Measurements from ENCODE around the gene ACER1.
A peak's percentile ranks its signal among the peaks of the same experiment; 100 is the strongest.

Gene ACER1

DNA sequence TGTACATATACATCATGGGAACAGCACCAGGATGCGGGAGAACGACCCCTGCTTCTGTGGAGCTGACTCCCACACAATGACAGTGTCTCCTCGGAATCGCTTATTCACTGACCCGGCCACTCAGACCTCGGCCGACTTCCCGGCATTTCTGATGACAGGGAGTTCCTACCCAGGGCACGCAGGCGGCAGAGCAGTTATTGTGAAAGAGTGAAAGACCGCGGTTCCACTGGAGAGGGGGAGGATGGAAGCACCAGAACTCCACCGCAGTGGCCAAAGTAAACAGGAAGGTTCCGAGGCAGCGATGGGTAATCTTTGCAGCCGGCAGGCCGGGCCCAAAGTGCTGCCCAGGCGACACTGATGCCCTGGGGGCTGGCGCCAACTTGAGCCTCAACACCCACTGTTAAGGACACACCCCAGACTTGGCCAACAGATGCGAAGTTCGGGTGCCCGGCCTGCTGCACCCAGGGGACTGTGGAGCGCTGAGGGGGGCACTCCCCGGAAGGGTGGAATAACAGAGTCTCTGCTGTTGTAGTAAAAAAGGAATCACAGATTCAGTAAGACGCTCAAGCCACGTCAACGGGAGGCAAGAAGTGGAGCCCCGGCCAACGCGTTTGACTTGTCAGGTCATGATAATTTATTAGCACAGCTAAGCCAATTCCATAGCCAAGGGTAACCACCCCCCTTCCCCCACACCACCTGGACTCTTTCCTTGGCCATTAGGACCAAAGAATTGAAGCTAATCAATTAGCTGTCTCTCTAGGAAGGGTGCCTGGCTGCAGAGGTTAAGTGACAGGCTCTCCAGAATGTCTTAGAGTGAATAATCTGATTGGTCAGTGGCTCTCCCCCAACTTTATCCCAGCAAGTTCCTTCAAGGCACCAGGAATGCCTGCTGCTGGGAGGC lies 59.5 kb downstream of the ACER1 start:
- no peak overlapping the region for H2AK5ac ChIP-seq (ENCODE audit: low read length)
- no peak overlapping the region for H3K18ac ChIP-seq (ENCODE audit: low read length)
- peak overlapping the region; percentile 56 for H3K4ac ChIP-seq (ENCODE audit: low read depth, low read length)
- peak in 1 of 2 donors; percentile 35 for DNase-seq
- H2AFZ ChIP-seq (ENCODE audit: insufficient read depth, low read length, poor library complexity), result no peak overlapping the region
- no CpG with 5 or more reads among the region's 30 CpGs for WGBS (ENCODE audit: extremely low coverage, insufficient coverage, insufficient read length)
- no peak overlapping the region for H3K27ac ChIP-seq (ENCODE audit: low read depth, low read length)
- H2BK5ac ChIP-seq (ENCODE audit: low read depth, low read length, poor library complexity), result no peak overlapping the region
- H4K8ac ChIP-seq (ENCODE audit: low read depth, low read length), result no peak overlapping the region
- H3K4me3 ChIP-seq (ENCODE audit: low read depth, low read length), result no peak overlapping the region
- no peak overlapping the region for H2BK120ac ChIP-seq (ENCODE audit: insufficient read depth, low read length, poor library complexity)
- H4K91ac ChIP-seq (ENCODE audit: low read depth, low read length), result no peak overlapping the region
- H3K9me3 ChIP-seq (ENCODE audit: insufficient read depth, low read depth, low read length), result no peaks in the 10 kb centered on the region
- no peak overlapping the region for H4K12ac ChIP-seq (ENCODE audit: low read depth, low read length)
- H3K23ac ChIP-seq (ENCODE audit: low read length), result no peak overlapping the region
- no peak overlapping the region for H3K4me2 ChIP-seq (ENCODE audit: low read length)
- peaks cover 43% of the 10 kb centered on the region for H3K79me2 ChIP-seq (ENCODE audit: control insufficient read depth, insufficient read depth, low read length, poor library complexity)
- H3K27me3 ChIP-seq (ENCODE audit: insufficient read depth, low read length), result no peaks in the 10 kb centered on the region
- H3K14ac ChIP-seq (ENCODE audit: low read length), result no peak overlapping the region
- no peak overlapping the region for H3K9ac ChIP-seq (ENCODE audit: low read length)
- H3K36me3 ChIP-seq (ENCODE audit: control insufficient read depth in 1 of 2, insufficient read depth in 2 of 2, low read length in 2 of 2), result peaks cover 26 to 27% of the 10 kb centered on the region in 2 experiments
- H3K79me1 ChIP-seq (ENCODE audit: low read length), result peaks cover 5% of the 10 kb centered on the region
- peaks cover 51% of the 10 kb centered on the region in 2 experiments for H3K4me1 ChIP-seq (ENCODE audit: control insufficient read depth in 1 of 2, insufficient read depth in 2 of 2, low read length in 2 of 2)
- H2BK12ac ChIP-seq (ENCODE audit: low read length), result no peak overlapping the region

DNA sequence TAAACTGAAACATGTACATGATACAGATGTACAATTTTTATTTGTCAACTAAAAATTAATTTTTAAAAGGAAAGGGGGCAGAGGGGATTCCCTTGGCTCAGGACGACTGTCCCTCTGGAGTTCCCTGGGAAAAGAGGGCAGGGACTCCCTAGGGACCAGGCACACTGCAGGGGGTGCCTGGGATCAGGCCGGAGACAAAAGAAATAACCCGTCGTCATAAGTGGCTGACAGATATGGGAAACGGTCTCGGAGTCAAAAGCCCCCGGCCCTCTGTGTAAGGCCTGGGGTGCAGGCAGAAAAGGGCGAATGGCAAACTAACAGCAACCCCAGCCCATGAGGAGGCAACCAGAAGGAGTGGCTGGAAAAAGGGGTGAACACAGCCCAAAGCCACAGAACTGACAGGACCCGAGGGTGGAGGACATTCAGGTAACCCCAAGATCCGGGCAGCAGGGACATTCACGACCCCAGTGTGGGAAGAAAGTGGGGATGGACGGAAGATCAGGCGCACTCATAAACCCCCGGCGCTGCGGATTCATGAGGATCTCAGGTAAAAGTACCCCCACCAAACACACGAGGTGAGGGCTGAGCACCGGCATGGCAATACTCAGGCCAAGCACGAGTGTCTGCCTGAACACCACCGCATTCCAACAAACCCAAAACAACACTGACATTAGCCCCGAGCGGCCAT lies 60.4 kb downstream of the ACER1 start:
- H3K23ac ChIP-seq (ENCODE audit: low read length), result no peak overlapping the region
- H3K4me1 ChIP-seq (ENCODE audit: control insufficient read depth in 1 of 2, insufficient read depth in 2 of 2, low read length in 2 of 2), result peaks cover 43% of the 10 kb centered on the region in 2 experiments
- H3K79me1 ChIP-seq (ENCODE audit: low read length), result peaks cover 2% of the 10 kb centered on the region
- H2AK5ac ChIP-seq (ENCODE audit: low read length), result no peak overlapping the region
- H3K4me2 ChIP-seq (ENCODE audit: low read length), result no peak overlapping the region
- no peak overlapping the region for H4K91ac ChIP-seq (ENCODE audit: low read depth, low read length)
- H3K4me3 ChIP-seq (ENCODE audit: low read depth, low read length), result no peak overlapping the region
- WGBS (ENCODE audit: extremely low coverage, insufficient coverage, insufficient read length), result no CpG with 5 or more reads among the region's 22 CpGs
- H3K18ac ChIP-seq (ENCODE audit: low read length), result peak overlapping the region; percentile 36
- H3K27me3 ChIP-seq (ENCODE audit: insufficient read depth, low read length), result no peaks in the 10 kb centered on the region
- no peak overlapping the region for H2BK120ac ChIP-seq (ENCODE audit: insufficient read depth, low read length, poor library complexity)
- H4K8ac ChIP-seq (ENCODE audit: low read depth, low read length), result no peak overlapping the region
- H3K14ac ChIP-seq (ENCODE audit: low read length), result peak overlapping the region; percentile 36
- H3K9ac ChIP-seq (ENCODE audit: low read length), result no peak overlapping the region
- peaks cover 30 to 33% of the 10 kb centered on the region in 2 experiments for H3K36me3 ChIP-seq (ENCODE audit: control insufficient read depth in 1 of 2, insufficient read depth in 2 of 2, low read length in 2 of 2)
- H4K12ac ChIP-seq (ENCODE audit: low read depth, low read length), result no peak overlapping the region
- H2AFZ ChIP-seq (ENCODE audit: insufficient read depth, low read length, poor library complexity), result peak overlapping the region; percentile 40
- H3K27ac ChIP-seq (ENCODE audit: low read depth, low read length), result peak overlapping the region; percentile 44
- no peaks in the 10 kb centered on the region for H3K9me3 ChIP-seq (ENCODE audit: insufficient read depth, low read depth, low read length)
- no peak overlapping the region for H2BK12ac ChIP-seq (ENCODE audit: low read length)
- peaks cover 34% of the 10 kb centered on the region for H3K79me2 ChIP-seq (ENCODE audit: control insufficient read depth, insufficient read depth, low read length, poor library complexity)
- no peak for DNase-seq
- H3K4ac ChIP-seq (ENCODE audit: low read depth, low read length), result peak overlapping the region; percentile 9
- peak overlapping the region; percentile 23 for H2BK5ac ChIP-seq (ENCODE audit: low read depth, low read length, poor library complexity)

DNA sequence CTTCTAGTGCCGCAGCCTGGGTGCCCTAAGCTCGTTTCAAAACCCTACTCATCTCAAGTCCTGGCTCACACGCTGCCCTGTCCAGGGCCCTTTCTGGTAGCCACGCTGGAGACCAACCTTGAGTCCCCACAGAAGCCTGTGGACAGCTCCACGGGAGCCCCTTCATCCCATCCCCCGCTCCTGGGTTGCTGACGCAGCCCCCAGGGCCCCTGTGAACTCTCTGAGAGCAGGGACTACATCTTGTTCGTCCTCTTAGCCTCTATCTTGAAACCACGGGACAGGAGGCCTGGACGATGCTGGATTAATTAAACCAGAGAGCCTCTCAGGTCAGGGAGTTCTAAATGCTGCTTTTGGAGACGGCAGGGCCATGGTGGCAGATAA lies 61.0 kb downstream of the ACER1 start:
- Histone ChIP-seq H2BK12ac (ENCODE audit: low read length) (no peak overlapping the region), H3K9ac (ENCODE audit: low read length) (no peak overlapping the region), H4K91ac (ENCODE audit: low read depth, low read length) (no peak overlapping the region), H3K27me3 (ENCODE audit: insufficient read depth, low read length) (no peaks in the 10 kb centered on the region), H3K27ac (ENCODE audit: low read depth, low read length) (peak overlapping the region; percentile 60), H3K14ac (ENCODE audit: low read length) (no peak overlapping the region), H3K4me2 (ENCODE audit: low read length) (peak overlapping the region; percentile 3), H3K79me2 (ENCODE audit: control insufficient read depth, insufficient read depth, low read length, poor library complexity) (peaks cover 31% of the 10 kb centered on the region), H2AFZ (ENCODE audit: insufficient read depth, low read length, poor library complexity) (no peak overlapping the region), H2BK5ac (ENCODE audit: low read depth, low read length, poor library complexity) (peak overlapping the region; percentile 59), H3K23ac (ENCODE audit: low read length) (no peak overlapping the region), H3K4me3 (ENCODE audit: low read depth, low read length) (no peak overlapping the region), H3K18ac (ENCODE audit: low read length) (no peak overlapping the region), H4K12ac (ENCODE audit: low read depth, low read length) (no peak overlapping the region), H2AK5ac (ENCODE audit: low read length) (no peak overlapping the region), H3K4ac (ENCODE audit: low read depth, low read length) (peak overlapping the region; percentile 23), H4K8ac (ENCODE audit: low read depth, low read length) (no peak overlapping the region), H3K4me1 (ENCODE audit: control insufficient read depth in 1 of 2, insufficient read depth in 2 of 2, low read length in 2 of 2) (peaks cover 40% of the 10 kb centered on the region in 2 experiments), H3K36me3 (ENCODE audit: control insufficient read depth in 1 of 2, insufficient read depth in 2 of 2, low read length in 2 of 2) (peaks cover 34 to 40% of the 10 kb centered on the region in 2 experiments), H3K9me3 (ENCODE audit: insufficient read depth, low read depth, low read length) (no peaks in the 10 kb centered on the region), H3K79me1 (ENCODE audit: low read length) (peaks cover 2% of the 10 kb centered on the region), H2BK120ac (ENCODE audit: insufficient read depth, low read length, poor library complexity) (peak overlapping the region; percentile 33)
- DNase-seq, result no peak
- WGBS (ENCODE audit: extremely low coverage, insufficient coverage, insufficient read length), result no CpG with 5 or more reads among the region's 11 CpGs

DNA sequence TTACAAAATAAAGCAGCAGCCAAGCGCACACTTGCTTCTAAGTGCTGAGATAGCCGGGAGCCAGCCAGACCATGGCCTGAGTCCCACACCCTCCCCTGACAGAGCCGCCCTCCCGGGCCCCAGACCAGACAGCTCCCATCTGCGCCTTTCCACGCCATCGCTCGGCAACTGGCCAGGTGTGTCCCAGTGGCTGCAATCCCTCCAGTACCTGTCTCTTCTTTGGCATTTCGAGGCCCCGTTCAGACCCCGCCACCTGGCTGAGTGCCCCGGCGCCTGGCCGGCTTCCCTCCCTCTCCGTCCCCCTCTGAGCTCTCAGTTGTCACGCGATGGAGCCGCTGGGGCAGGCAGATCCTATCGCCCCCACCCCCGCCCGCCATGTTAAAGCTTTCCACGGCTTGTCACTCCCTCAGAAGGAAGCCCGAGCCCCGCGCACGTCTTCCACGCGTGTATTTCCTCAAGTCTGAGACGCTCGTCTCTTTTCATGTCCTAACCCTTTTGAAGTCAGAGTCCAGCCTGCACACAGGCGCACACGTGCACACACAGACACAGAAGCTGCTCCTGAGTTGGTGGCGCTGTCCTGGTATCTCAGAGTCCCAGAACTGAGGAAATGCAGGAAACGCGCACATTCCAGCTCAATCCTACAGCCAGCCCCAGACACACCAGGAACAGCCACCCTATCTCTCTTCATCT lies 61.5 kb downstream of the ACER1 start:
- H2BK12ac ChIP-seq (ENCODE audit: low read length), result no peak overlapping the region
- H4K8ac ChIP-seq (ENCODE audit: low read depth, low read length), result no peak overlapping the region
- peaks cover 29% of the 10 kb centered on the region for H3K79me2 ChIP-seq (ENCODE audit: control insufficient read depth, insufficient read depth, low read length, poor library complexity)
- no peak overlapping the region for H2AFZ ChIP-seq (ENCODE audit: insufficient read depth, low read length, poor library complexity)
- no peak overlapping the region for H3K23ac ChIP-seq (ENCODE audit: low read length)
- H2AK5ac ChIP-seq (ENCODE audit: low read length), result no peak overlapping the region
- peak overlapping the region; percentile 33 for H2BK120ac ChIP-seq (ENCODE audit: insufficient read depth, low read length, poor library complexity)
- no peak overlapping the region for H4K12ac ChIP-seq (ENCODE audit: low read depth, low read length)
- H3K79me1 ChIP-seq (ENCODE audit: low read length), result peaks cover 2% of the 10 kb centered on the region
- H3K4me1 ChIP-seq (ENCODE audit: control insufficient read depth in 1 of 2, insufficient read depth in 2 of 2, low read length in 2 of 2), result peaks cover 36 to 38% of the 10 kb centered on the region in 2 experiments
- no peak for DNase-seq
- no CpG with 5 or more reads among the region's 35 CpGs for WGBS (ENCODE audit: extremely low coverage, insufficient coverage, insufficient read length)
- peaks cover 37 to 42% of the 10 kb centered on the region in 2 experiments for H3K36me3 ChIP-seq (ENCODE audit: control insufficient read depth in 1 of 2, insufficient read depth in 2 of 2, low read length in 2 of 2)
- no peak overlapping the region for H3K14ac ChIP-seq (ENCODE audit: low read length)
- H3K27me3 ChIP-seq (ENCODE audit: insufficient read depth, low read length), result no peaks in the 10 kb centered on the region
- peak overlapping the region; percentile 60 for H3K27ac ChIP-seq (ENCODE audit: low read depth, low read length)
- no peak overlapping the region for H3K18ac ChIP-seq (ENCODE audit: low read length)
- H3K9ac ChIP-seq (ENCODE audit: low read length), result no peak overlapping the region
- peak overlapping the region; percentile 16 for H3K4ac ChIP-seq (ENCODE audit: low read depth, low read length)
- H3K4me2 ChIP-seq (ENCODE audit: low read length), result no peak overlapping the region
- no peak overlapping the region for H2BK5ac ChIP-seq (ENCODE audit: low read depth, low read length, poor library complexity)
- H4K91ac ChIP-seq (ENCODE audit: low read depth, low read length), result no peak overlapping the region
- H3K4me3 ChIP-seq (ENCODE audit: low read depth, low read length), result no peak overlapping the region
- no peaks in the 10 kb centered on the region for H3K9me3 ChIP-seq (ENCODE audit: insufficient read depth, low read depth, low read length)

Measured in trophoblast cell (in vitro differentiated cells and primary cell).